Osteoblast (primary cell): Measurements from ENCODE around the gene SCGB2A2. TPM values are rescaled to one million over a fixed set of nuclear protein-coding genes. Genes with fewer than 3 reads are reported as not detected.

Experiments used
- DNase-seq: peaks from one replicate; pipeline ENCODE4 v3.0.0; 2011; ENCODE audit warnings: low spot score, mixed read lengths; ENCODE audit not compliant: insufficient read length; ENCODE audit errors: missing footprints
- H2AFZ ChIP-seq: 2 replicates; pipeline ENCODE4 v1.6.0; 2011; ENCODE audit warnings: mild to moderate bottlenecking, low read length
- H3K27ac ChIP-seq: 2 replicates; pipeline ENCODE4 v1.5.1; 2011; ENCODE audit warnings: mild to moderate bottlenecking, low read depth, low read length, moderate library complexity
- H3K27me3 ChIP-seq: 2 replicates; pipeline ENCODE4 v1.6.0; 2012; ENCODE audit warnings: mild to moderate bottlenecking, control low read depth, inconsistent platforms, low read length, moderate library complexity; ENCODE audit not compliant: insufficient read depth
- H3K36me3 ChIP-seq: 2 replicates; pipeline ENCODE4 v1.5.1; 2011; ENCODE audit warnings: mild to moderate bottlenecking, low read length, control low read depth, moderate library complexity; ENCODE audit not compliant: insufficient read depth
- H3K4me1 ChIP-seq: 2 replicates; pipeline ENCODE4 v1.5.1; 2011; ENCODE audit warnings: mild to moderate bottlenecking, low read length, control low read depth, moderate library complexity; ENCODE audit not compliant: insufficient read depth
- H3K4me2 ChIP-seq: 2 replicates; pipeline ENCODE4 v1.6.0; 2011; ENCODE audit warnings: mild to moderate bottlenecking, low read length; ENCODE audit not compliant: insufficient read depth
- H3K4me3 ChIP-seq: fragments of 200-600 bp; sonication (generic); 3 replicates; pipeline ENCODE4 v1.5.1; 2012; ENCODE audit warnings: mild to moderate bottlenecking, low read length, inconsistent platforms; ENCODE audit not compliant: insufficient read depth
- H3K79me2 ChIP-seq: 2 replicates; pipeline ENCODE4 v1.6.0; 2012; ENCODE audit warnings: mild to moderate bottlenecking, low read length, control low read depth, inconsistent platforms; ENCODE audit not compliant: insufficient read depth
- H3K9me3 ChIP-seq: 2 replicates; pipeline ENCODE4 v1.5.1; 2011; ENCODE audit warnings: low read depth, low read length, control low read depth
- H4K20me1 ChIP-seq: 2 replicates; pipeline ENCODE4 v1.6.0; 2012; ENCODE audit warnings: mild to moderate bottlenecking, low read length, control low read depth; ENCODE audit not compliant: insufficient read depth
- total RNA-seq: library from RNA; depleted of rRNA; stranded (reverse); fragments of >200 nt; gene quantifications from 2 replicates; pipeline ENCODE4 v1.2.3, GENCODE V29; 2012
- TF ChIP-seq, protein P1 (sequence below): IDR thresholded peaks from 2 replicates; pipeline ENCODE4 v1.5.1; 2011; ENCODE audit warnings: mild to moderate bottlenecking, low read depth, low read length, moderate library complexity; ENCODE audit errors: extremely low read depth

The SCGB2A2 gene
- total RNA-seq, 1 donor, result not detected

DNA sequence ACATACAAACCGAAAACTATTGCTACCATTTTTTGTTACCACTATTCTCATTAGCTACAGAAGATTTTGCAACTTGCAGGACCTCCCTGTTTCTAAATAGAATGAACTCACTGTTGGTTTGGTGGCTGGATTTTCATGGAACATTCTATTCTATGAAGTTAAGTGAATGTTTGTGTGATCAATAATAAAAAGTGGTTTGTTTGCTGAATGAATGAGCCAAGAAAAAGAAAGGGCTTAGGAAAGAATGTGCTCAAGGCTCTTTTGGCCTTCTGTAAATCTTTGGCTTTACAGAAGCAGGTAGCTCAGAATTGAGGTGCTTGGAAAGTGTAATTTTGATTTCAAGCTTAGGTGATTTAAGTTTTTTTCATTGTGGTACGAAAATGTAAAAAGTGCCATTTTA lies 33.8 kb upstream of the SCGB2A2 start:
- H3K27me3 ChIP-seq, result peaks cover 17% of the 10 kb centered on the region
- DNase-seq, result no peak
- TF ChIP-seq, protein P1, sequence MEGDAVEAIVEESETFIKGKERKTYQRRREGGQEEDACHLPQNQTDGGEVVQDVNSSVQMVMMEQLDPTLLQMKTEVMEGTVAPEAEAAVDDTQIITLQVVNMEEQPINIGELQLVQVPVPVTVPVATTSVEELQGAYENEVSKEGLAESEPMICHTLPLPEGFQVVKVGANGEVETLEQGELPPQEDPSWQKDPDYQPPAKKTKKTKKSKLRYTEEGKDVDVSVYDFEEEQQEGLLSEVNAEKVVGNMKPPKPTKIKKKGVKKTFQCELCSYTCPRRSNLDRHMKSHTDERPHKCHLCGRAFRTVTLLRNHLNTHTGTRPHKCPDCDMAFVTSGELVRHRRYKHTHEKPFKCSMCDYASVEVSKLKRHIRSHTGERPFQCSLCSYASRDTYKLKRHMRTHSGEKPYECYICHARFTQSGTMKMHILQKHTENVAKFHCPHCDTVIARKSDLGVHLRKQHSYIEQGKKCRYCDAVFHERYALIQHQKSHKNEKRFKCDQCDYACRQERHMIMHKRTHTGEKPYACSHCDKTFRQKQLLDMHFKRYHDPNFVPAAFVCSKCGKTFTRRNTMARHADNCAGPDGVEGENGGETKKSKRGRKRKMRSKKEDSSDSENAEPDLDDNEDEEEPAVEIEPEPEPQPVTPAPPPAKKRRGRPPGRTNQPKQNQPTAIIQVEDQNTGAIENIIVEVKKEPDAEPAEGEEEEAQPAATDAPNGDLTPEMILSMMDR, result no peak
- no peak overlapping the region for H2AFZ ChIP-seq
- no peaks in the 10 kb centered on the region for H3K9me3 ChIP-seq
- no peaks in the 10 kb centered on the region for H3K79me2 ChIP-seq
- H3K4me1 ChIP-seq, result no peaks in the 10 kb centered on the region
- no peak overlapping the region for H3K4me3 ChIP-seq
- H3K4me2 ChIP-seq, result no peak overlapping the region
- no peaks in the 10 kb centered on the region for H3K36me3 ChIP-seq
- no peaks in the 10 kb centered on the region for H4K20me1 ChIP-seq
- H3K27ac ChIP-seq, result no peak overlapping the region

DNA sequence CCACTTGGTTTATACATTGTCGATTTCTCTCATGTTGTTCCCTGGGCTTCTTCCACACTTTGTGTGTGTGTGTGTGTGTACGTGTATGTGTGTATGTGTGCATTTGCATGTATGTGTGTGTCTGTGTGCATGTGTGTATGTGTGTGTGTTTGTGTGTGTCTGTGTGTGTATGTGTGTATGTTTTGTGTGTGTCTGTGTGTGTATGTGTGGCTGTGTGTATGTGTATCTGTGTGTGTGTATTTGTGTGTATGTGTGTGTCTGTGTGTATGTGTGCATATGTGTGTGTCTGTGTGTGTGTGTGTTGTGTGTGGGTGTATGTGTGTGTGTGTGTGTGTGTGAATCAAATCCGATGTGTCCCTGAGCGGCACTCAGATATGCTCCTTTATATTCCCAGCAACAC lies 32.5 kb upstream of the SCGB2A2 start:
- H4K20me1 ChIP-seq, result no peaks in the 10 kb centered on the region
- H3K4me2 ChIP-seq, result no peak overlapping the region
- no peak overlapping the region for H2AFZ ChIP-seq
- H3K4me1 ChIP-seq, result no peaks in the 10 kb centered on the region
- no peaks in the 10 kb centered on the region for H3K36me3 ChIP-seq
- no peak for DNase-seq
- H3K4me3 ChIP-seq, result no peak overlapping the region
- H3K27ac ChIP-seq, result no peak overlapping the region
- TF ChIP-seq, protein P1, result no peak
- no peaks in the 10 kb centered on the region for H3K9me3 ChIP-seq
- H3K27me3 ChIP-seq, result peaks cover 16% of the 10 kb centered on the region
- no peaks in the 10 kb centered on the region for H3K79me2 ChIP-seq

DNA sequence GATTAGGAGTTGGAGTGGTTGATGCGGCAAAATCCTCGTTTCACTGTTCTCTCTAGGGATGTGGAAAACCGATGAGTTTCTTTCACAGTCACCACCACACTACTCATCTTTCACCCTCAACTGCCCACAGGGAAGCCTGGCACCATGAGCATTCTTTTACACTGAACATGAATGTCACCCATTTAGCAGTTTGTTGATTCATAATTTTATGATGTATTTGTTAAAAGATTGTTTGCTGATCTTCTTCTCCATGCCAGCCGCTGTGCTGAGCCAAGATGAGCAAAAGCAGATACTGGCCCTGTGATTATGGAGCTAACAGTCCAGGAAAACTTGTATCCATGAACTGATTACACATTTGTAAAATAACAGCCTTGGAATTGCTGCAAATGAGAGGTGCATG lies 31.8 kb upstream of the SCGB2A2 start:
- Histone ChIP-seq H3K79me2 (no peaks in the 10 kb centered on the region), H3K27ac (no peak overlapping the region), H3K4me1 (no peaks in the 10 kb centered on the region), H3K36me3 (no peaks in the 10 kb centered on the region), H2AFZ (no peak overlapping the region), H4K20me1 (no peaks in the 10 kb centered on the region), H3K4me3 (no peak overlapping the region), H3K9me3 (no peaks in the 10 kb centered on the region), H3K4me2 (no peak overlapping the region), H3K27me3 (peaks cover 10% of the 10 kb centered on the region)
- DNase-seq, result no peak
- TF ChIP-seq, protein P1, result no peak

DNA sequence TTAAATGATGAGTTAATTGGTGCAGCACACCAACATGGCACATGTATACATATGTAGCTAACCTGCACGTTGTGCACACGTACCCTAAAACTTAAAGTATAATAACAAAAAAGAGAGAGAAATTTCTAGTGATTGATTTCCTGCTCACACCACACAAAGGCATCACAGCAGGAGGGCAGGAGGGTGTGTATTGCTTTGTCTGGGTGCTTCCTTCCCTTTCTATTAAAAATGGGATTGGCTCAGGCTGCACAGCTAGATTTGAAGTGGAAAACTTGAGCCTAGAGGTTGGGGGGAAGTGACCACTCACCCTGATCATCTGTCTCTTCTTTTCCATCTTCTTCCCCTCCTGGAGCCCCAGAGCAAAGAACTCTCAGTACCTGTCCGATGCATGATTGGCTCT lies 28.9 kb upstream of the SCGB2A2 start:
- no peaks in the 10 kb centered on the region for H4K20me1 ChIP-seq
- H3K4me3 ChIP-seq, result no peak overlapping the region
- no peaks in the 10 kb centered on the region for H3K36me3 ChIP-seq
- H2AFZ ChIP-seq, result no peak overlapping the region
- TF ChIP-seq, protein P1, result no peak
- H3K4me1 ChIP-seq, result no peaks in the 10 kb centered on the region
- DNase-seq, result no peak
- H3K27ac ChIP-seq, result no peak overlapping the region
- no peaks in the 10 kb centered on the region for H3K9me3 ChIP-seq
- no peaks in the 10 kb centered on the region for H3K79me2 ChIP-seq
- H3K27me3 ChIP-seq, result peaks cover 4% of the 10 kb centered on the region
- H3K4me2 ChIP-seq, result no peak overlapping the region
